HAP-1 (cell line): ENCODE measurements around the gene CCDC117.
"Not testable (repeated sequence)": the region's sequence is repeated elsewhere in the genome, so short reads cannot be mapped to it uniquely, and the experiment has no call there.

Experiments
- DNase-seq, 2 experiments: peaks; one replicate each; pipeline ENCODE4 v3.0.0-alpha.2; 2016 to 2020; ENCODE audit warnings: low spot score in 2 of 2
- H3K27me3 ChIP-seq: fragments of 250-450 bp; sonication (Bioruptor Pico); 2 replicates; pipeline ENCODE4 v1.5.1; 2020; ENCODE audit warnings: low read depth, mild to moderate bottlenecking, moderate library complexity
- H3K36me3 ChIP-seq: fragments of 250-450 bp; sonication (Bioruptor Pico); replicated peaks from 2 replicates; pipeline ENCODE4 v1.5.1; 2020; ENCODE audit warnings: mild to moderate bottlenecking
- H3K4me1 ChIP-seq: fragments of 250-450 bp; sonication (Bioruptor Pico); 2 replicates; pipeline ENCODE4 v1.5.1; 2020; ENCODE audit warnings: mild to moderate bottlenecking
- H3K4me3 ChIP-seq: fragments of 250-450 bp; sonication (Bioruptor Pico); 2 replicates; pipeline ENCODE4 v1.5.1; 2020; ENCODE audit warnings: mild to moderate bottlenecking, moderate library complexity
- H3K9me3 ChIP-seq: fragments of 250-450 bp; sonication (Bioruptor Pico); 2 replicates; pipeline ENCODE4 v1.5.1; 2020; ENCODE audit warnings: mild to moderate bottlenecking, moderate library complexity
- in situ Hi-C: fragments of 300-500 bp; cut with MboI; formaldehyde crosslinking; loops from 3 replicates; pipeline ENCODE4 v1.14.3; 2020; ENCODE audit warnings: low sequenced_read_pairs, inconsistent platforms, mixed read lengths

The CCDC117 gene

DNA sequence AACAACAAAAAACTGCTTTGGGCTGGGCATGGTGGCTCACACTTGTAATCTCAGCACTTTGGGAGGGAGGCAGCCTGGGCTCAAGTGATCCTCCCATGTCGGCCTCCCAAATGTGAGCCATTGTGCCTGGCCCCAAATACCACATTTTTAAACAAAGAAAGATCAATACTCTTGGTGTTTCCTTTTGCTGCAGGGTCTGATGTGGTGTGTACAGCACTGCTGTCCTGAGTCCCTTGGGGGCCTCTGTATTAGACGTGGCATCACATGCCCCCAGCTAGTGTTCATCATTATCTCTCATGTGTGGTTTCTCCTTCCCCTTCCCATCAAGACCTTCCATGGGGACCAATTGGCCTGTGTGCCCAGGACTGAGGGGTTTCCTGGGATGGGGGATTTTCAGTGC is 48.4 kb downstream of the CCDC117 start:
- DNase-seq: no peak
- Histone ChIP-seq H3K36me3 (0 out of 2 replicates have a peak, but pooled peaks cover 3% of the 10 kb centered on the region), H3K4me3 (no peak overlapping the region), H3K9me3 (no peaks in the 10 kb centered on the region), H3K4me1 (peaks cover 11% of the 10 kb centered on the region), H3K27me3 (no peaks in the 10 kb centered on the region)
- in situ Hi-C loops: no loop called here

- H3K9me3 ChIP-seq: no peaks in the 10 kb centered on the region
- H3K4me3 ChIP-seq: no peak overlapping the region
- no peaks in the 10 kb centered on the region for H3K27me3 ChIP-seq
- peaks cover 11% of the 10 kb centered on the region for H3K4me1 ChIP-seq
- in situ Hi-C loops: no loop called here
- no peak for DNase-seq
- H3K36me3 ChIP-seq: 0 out of 2 replicates have a peak, but pooled peaks cover 3% of the 10 kb centered on the region
Measured at GRCh38 chr22:28821452-28821851, 49.0 kb downstream of the CCDC117 start.

GRCh38 chr22:28822930-28823551 is 50.5 kb downstream of the CCDC117 start:
- in situ Hi-C loops: no loop called here
- peaks cover 11% of the 10 kb centered on the region for H3K4me1 ChIP-seq

DNA sequence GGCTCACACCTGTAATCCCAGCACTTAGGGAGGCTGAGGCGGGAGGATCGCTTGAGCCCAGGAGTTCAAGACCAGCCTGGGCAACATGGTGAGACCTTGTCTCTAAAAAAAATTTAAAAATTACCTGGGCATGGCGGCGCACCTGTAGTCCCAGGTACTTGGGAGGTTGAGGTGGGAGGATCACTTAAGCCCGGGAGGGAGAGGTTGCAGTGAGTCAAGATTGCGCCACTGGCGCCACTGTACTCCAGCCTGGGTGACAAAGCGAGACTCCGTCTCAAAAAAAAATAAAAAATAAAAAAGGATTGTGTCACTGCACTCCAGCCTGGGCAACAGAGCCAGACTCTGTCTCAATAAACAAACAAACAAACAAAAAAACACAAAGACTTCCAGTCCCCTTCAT is 52.0 kb downstream of the CCDC117 start:
- peaks cover 11% of the 10 kb centered on the region for H3K4me1 ChIP-seq
- H3K9me3 ChIP-seq, in situ Hi-C loops, DNase-seq, H3K4me3 ChIP-seq, H3K27me3 ChIP-seq, H3K36me3 ChIP-seq: not testable (repeated sequence)

More at GRCh38 chr22:28822930-28823551, 50.5 kb downstream of the CCDC117 start:
- Histone ChIP-seq H3K36me3 (0 out of 2 replicates have a peak, but pooled peaks cover 3% of the 10 kb centered on the region), H3K4me3 (no peak overlapping the region), H3K9me3 (no peaks in the 10 kb centered on the region), H3K27me3 (no peaks in the 10 kb centered on the region)
- peak; percentile 39 to 63 for DNase-seq

GRCh38 chr22:28826430-28826829 is 53.9 kb downstream of the CCDC117 start:
- H3K27me3 ChIP-seq, H3K4me3 ChIP-seq, DNase-seq, H3K9me3 ChIP-seq, H3K36me3 ChIP-seq: not testable (repeated sequence)
- peaks cover 11% of the 10 kb centered on the region for H3K4me1 ChIP-seq
- in situ Hi-C loops: loop anchor here (5.0 to 25.0 kb wide), 2 partner anchors 224 to 814 kb away; no protein-coding TSS in a partner anchor

- no peak overlapping the region for H3K4me3 ChIP-seq
- H3K4me1 ChIP-seq: peaks cover 11% of the 10 kb centered on the region
- no peaks in the 10 kb centered on the region for H3K27me3 ChIP-seq
- DNase-seq: no peak
- in situ Hi-C loops: loop anchor here (5.0 to 25.0 kb wide), 2 partner anchors 225 to 815 kb away; no protein-coding TSS in a partner anchor
- 0 out of 2 replicates have a peak, but pooled peaks cover 3% of the 10 kb centered on the region for H3K36me3 ChIP-seq
- no peaks in the 10 kb centered on the region for H3K9me3 ChIP-seq
Measured at GRCh38 chr22:28826921-28827320, 54.4 kb downstream of the CCDC117 start.

- H3K9me3 ChIP-seq: no peaks in the 10 kb centered on the region
- no peak overlapping the region for H3K4me3 ChIP-seq
- DNase-seq: peak; percentile 61 to 84
- H3K36me3 ChIP-seq: no peaks in the 10 kb centered on the region
- H3K27me3 ChIP-seq: no peaks in the 10 kb centered on the region
- in situ Hi-C loops: loop anchor here (5.0 to 25.0 kb wide), 2 partner anchors 227 to 817 kb away; no protein-coding TSS in a partner anchor
- no peaks in the 10 kb centered on the region for H3K4me1 ChIP-seq
Measured at GRCh38 chr22:28829358-28830181, 57.1 kb downstream of the CCDC117 start.

GRCh38 chr22:28830441-28830840 is 57.9 kb downstream of the CCDC117 start:
- Histone ChIP-seq H3K9me3 (no peaks in the 10 kb centered on the region), H3K4me3 (no peak overlapping the region), H3K27me3 (no peaks in the 10 kb centered on the region), H3K4me1 (no peaks in the 10 kb centered on the region), H3K36me3 (no peaks in the 10 kb centered on the region)
- in situ Hi-C loops: loop anchor here (25.0 kb wide), 1 partner anchor 818 kb away; no protein-coding TSS in a partner anchor
- DNase-seq: no peak

DNA sequence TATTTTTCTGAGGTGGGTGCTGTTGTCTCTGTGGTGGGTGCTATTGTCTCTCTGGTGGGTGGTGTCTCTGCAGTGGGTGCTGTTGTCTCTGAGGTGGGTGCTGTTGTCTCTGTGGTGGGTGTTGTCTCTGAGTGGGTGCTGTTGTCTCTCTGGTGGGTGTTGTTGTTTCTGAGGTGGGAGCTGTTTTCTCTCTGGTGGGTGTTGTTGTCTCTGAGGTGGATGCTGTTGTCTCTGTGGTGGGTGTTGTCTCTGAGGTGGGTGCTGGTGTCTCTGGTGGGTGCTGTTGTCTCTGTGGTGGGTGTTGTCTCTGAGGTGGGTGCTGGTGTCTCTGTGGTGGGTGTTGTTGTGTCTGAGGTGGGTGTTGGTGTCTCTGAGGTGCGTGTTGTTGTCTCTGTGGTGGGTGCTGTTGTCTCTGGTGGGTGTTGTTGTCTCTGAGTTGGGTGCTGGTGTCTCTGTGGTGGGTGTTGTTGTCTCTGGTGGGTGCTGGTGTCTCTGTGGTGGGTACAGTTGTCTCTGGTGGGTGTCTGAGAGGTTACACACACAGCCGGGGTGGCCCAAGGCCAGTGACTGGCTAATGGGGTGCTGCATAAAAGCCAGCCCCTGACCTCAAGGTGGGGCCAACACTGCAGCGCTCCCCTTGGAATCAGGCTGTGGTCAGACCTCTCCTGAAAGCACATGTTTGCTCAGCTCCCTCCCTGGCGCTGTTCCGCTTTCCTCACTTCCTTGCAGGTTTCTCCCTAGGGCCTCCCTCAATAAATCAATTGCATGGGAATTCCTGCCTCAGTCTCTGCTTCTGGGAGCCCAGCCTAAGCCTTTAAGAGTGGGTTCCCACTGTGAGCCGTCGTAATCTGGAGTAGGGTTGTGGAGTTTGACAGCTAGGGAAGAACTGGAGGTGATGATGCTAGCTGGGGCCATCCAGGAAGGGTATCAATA is 58.9 kb downstream of the CCDC117 start:
- Histone ChIP-seq H3K4me1 (no peaks in the 10 kb centered on the region), H3K4me3 (no peak overlapping the region), H3K36me3 (no peaks in the 10 kb centered on the region), H3K27me3 (no peaks in the 10 kb centered on the region), H3K9me3 (no peaks in the 10 kb centered on the region)
- DNase-seq: no peak
- in situ Hi-C loops: loop anchor here (25.0 kb wide), 1 partner anchor 819 kb away; no protein-coding TSS in a partner anchor

GRCh38 chr22:28832731-28833130 is 60.2 kb downstream of the CCDC117 start:
- H3K4me1 ChIP-seq: no peaks in the 10 kb centered on the region
- H3K4me3 ChIP-seq: no peak overlapping the region
- H3K36me3 ChIP-seq: no peaks in the 10 kb centered on the region
- no peaks in the 10 kb centered on the region for H3K9me3 ChIP-seq
- no peaks in the 10 kb centered on the region for H3K27me3 ChIP-seq
- in situ Hi-C loops: loop anchor here (25.0 kb wide), 1 partner anchor 820 kb away; no protein-coding TSS in a partner anchor
- no peak for DNase-seq

DNA sequence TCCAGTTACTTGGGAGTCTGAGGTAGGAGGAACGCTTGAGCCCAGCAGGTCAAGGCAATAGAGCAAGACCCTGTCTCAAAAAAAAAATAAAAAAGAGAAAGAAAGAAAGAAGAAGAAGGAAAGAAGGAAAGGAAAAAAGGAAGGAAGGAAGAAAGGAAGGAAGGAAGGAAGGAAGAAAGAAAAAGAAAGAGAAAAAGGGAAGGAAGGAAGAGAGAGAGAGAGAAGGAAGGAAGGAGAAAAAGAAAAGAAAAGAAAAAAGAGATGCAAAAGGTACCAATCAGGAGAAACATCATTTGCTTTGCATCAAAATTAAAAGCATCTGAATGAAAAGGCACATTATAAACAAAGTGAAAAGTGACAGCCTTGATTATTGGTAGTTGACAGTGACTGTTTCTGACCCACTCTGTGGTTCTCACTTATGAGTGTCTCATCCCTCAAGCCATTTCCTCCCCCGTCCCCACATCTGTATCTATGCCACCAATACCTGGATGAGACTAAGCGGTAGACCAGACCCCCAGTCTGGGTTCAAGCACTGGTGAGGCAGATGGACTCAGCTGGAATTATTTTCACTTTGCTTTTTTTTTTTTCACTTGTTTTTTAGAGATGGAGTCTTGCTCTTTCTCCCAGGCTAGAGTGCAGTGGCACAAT is 60.9 kb downstream of the CCDC117 start:
- in situ Hi-C loops: loop anchor here (25.0 kb wide), 1 partner anchor 821 kb away; no protein-coding TSS in a partner anchor
- Histone ChIP-seq H3K4me3 (no peak overlapping the region), H3K4me1 (no peaks in the 10 kb centered on the region), H3K9me3 (no peaks in the 10 kb centered on the region), H3K36me3 (no peaks in the 10 kb centered on the region), H3K27me3 (no peaks in the 10 kb centered on the region)
- DNase-seq: no peak

DNA sequence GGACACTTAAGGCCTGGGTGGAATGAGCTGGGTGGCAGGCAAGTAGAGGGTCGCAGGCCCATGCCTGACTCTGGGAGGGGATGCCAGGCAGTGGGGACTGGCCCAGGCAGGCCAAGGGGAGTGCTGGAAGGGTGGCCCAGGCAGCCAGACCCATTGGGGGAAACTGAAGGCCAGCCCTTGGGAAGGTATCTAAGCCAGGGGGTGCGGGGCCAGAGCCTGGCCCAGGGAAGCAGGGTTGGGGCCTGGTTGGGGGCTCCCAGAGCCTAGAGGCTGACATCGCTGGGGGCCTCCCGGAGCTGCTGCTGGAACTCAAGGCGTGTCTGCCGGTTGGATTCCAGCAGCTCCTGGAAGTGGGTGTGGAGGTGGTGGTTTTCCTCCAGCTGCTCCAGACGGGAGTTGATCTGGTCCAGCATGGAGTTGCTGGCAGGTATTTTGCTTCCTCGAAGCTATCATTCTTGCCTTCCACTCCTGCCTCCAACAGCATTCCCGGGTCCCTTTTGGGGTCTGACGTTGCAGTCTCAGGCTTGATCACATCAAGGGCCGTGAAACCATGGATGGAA is 63.2 kb downstream of the CCDC117 start:
- H3K27me3 ChIP-seq: no peaks in the 10 kb centered on the region
- no peaks in the 10 kb centered on the region for H3K36me3 ChIP-seq
- in situ Hi-C loops: loop anchor here (25.0 kb wide), 1 partner anchor 823 kb away; no protein-coding TSS in a partner anchor
- H3K4me3 ChIP-seq: no peak overlapping the region
- no peaks in the 10 kb centered on the region for H3K4me1 ChIP-seq
- no peaks in the 10 kb centered on the region for H3K9me3 ChIP-seq
- no peak for DNase-seq
